GM18873 (cell line): ENCODE results near the gene SLC49A3.
"Not testable (repeated sequence)": the region's sequence is repeated elsewhere in the genome, so short reads cannot be mapped to it uniquely, and the experiment has no call there.

Source experiments
- ATAC-seq: cut with Tn5 transposase; IDR thresholded peaks from one replicate; pipeline ENCODE4 v1.9.1; 2021; ENCODE audit warnings: mild to moderate bottlenecking, moderate library complexity, moderate number of reproducible peaks; ENCODE audit not compliant: unreplicated experiment, low FRiP score

SLC49A3 gene

DNA sequence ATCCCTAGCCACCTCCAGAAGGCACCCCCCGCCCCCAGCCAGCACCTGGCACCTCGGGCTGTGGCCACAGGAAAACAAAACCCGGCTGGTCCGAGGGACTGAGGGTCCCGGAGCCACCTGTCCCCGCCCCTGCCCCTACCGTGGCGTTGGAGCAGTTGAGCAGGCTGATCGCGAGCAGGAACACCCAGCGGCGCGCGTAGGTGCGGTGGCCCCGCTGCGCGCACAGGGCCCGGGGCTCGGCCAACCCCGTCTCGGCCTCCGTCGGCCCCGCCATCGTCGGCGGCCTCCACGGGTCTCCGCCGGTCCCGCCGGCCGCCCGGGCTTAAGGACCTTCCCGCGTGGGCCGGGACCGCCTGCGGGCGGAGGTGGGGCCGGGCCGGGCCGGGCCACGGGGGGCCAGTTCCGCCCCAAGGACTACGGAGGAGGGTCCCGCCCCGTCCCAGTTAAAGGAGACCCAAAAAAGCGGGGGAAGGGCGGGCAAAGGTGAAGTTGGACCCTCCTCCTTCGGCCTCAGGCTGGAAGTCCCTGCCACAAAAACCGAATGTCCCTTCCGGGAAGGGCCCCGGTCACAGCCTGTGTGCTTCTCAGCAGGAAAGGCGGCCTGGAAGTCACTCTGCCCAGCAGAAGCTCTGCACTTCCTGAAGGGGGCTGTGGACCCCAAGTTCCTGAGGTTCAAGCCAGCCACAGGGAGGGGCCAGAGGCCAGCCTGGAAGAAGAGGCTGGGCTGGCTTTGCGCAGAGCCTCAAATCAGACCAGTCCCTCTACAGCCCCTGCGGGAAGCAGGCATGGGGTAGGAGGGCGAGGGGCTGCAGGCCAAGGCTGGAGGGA is at the start of gene SLC49A3:
Gene SLC49A3 (minus strand): TSS at position 298 of the 828 bp plus-strand sequence. CDS start 24 bp downstream, at position 274.
- ATAC-seq = no peak

DNA sequence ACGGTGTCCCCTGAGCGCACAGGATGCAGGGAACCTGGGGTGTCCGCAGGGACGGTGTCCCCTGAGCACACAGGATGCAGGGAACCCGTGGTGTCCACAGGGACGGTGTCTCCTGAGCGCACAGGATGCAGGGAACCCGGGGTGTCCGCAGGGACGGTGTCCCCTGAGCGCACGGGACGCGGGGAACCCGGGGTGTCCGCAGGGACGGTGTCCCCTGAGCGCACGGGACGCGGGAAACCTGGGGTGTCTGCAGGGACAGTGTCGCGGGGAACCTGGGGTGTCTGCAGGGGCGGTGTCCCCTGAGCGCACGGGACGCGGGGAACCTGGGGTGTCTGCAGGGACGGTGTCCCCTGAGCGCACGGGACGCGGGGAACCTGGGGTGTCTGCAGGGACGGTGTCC is 47.6 kb upstream of the SLC49A3 start:
- ATAC-seq = not testable (repeated sequence)

DNA sequence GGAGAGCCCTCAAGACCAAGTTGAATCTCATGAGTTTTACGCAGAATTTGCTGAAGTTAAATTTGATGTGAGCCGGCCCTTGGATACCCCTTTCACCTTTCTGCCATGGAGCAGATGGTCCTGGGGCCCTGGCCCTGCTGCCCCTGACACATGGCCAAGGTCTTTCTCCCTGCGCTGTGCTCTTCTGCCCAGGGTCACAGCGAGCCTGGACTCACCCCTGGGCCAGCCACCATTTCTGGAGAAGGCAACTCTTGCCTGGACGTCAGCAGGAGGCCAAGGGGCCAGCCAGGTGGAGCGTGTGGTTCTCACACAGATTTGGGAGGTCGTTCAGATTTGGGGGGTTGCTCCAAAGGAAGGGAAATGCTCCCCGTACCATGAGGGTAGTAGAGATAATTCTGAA is 46.6 kb upstream of the SLC49A3 start:
- ATAC-seq = no peak

- no peak for ATAC-seq
These were observed 46.0 kb upstream of the SLC49A3 start for GRCh38 chr4:734951-735350.

DNA sequence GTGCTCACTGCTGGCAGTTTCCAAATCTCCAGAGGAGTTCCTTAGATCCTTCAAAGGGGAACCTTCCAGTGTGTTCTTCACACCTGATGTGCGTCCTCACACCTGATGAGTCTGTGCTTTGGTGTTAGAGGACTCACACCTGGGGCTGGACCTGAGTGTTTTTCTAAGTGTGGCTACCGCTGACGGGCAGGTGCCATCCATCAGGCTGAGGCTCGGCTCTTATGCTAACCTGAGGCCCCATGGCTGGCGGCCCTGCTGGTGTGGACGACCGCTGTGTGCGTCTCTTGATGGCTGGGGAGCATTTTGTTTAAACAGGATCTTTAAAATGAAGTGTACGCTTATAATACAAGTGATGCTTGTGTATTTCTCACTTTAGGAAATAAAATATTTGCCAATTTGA is 45.1 kb upstream of the SLC49A3 start:
- ATAC-seq = no peak

DNA sequence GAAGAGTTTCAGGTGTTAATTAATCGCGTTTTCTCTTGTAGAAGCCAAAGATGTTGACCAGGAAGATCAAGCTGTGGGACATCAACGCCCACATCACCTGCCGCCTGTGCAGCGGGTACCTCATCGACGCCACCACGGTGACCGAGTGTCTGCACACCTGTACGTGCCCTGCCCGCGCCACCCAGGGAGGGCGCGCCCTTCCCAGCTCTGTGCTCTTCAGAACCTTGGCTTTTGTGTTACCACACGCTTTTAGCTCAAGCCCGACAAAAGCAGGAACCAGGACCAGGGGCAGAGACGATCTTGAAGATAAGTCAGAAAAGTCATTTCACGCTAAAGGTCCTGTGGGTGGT is 44.7 kb upstream of the SLC49A3 start:
- ATAC-seq = no peak

DNA sequence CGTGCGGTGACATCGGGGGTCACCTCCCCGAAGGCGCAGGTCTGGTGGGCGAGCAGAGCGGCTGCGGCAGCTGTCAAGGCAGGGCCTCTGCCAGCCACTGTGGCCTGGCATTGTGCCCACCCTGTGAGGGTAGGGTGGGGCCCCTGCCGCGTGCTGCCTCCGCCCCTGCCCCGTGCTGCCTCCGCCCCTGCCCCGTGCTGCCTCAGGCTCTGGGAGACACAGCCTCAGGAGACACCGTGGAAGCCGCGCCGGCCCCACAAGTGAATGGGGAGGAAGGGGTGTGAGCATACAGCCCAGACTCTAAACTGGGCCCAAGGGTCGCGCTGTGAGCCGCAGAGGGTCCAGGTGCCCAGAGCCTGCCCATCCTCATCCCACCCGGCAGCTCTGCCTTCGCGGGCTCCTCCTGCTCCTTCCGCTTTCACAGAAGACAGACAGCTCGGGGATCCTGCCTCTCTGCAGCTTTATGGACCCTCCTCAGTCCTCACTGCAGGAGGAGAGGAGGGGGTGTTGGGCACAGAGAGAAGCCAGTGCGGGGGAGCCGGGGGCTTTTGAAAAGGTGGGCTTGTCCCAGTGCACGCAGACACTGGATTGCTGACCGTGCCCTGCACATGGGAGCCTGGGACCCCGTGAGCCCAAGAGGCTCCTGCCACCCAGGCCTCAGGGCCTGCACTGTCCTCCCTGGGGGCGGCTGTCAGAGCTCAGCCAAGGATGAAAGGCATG is 44.1 kb upstream of the SLC49A3 start:
- ATAC-seq = no peak

- no peak for ATAC-seq
These were observed 43.5 kb upstream of the SLC49A3 start for GRCh38 chr4:732486-732885.

DNA sequence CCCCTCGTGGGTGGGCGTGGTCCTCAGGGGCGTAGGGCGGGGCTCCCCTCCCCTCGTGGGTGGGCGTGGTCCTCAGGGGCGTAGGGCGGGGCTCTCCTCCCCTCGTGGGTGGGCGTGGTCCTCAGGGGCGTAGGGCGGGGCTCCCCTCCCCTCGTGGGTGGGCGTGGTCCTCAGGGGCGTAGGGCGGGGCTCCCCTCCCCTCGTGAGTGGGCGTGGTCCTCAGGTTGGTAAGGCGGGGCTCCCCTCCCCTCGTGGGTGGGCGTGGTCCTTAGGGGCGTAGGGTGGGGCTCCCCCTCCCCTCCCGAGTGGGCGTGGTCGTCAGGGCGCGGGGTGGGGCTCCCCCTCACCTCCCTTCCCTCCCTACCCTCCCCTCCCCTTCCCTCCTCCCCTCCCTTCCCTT is 43.0 kb upstream of the SLC49A3 start:
- ATAC-seq = not testable (repeated sequence)

GRCh38 chr4:730946-731904 is 42.3 kb upstream of the SLC49A3 start:
- ATAC-seq = not testable (repeated sequence)

GRCh38 chr4:730511-730910 is 41.6 kb upstream of the SLC49A3 start:
- no peak for ATAC-seq

GRCh38 chr4:729336-730315 is 40.7 kb upstream of the SLC49A3 start:
- no peak for ATAC-seq

- ATAC-seq = no peak
These were observed 38.6 kb upstream of the SLC49A3 start for GRCh38 chr4:727576-727975.

- ATAC-seq = no peak
These were observed 37.9 kb upstream of the SLC49A3 start for GRCh38 chr4:726838-727237.

GRCh38 chr4:726235-726787 is 37.4 kb upstream of the SLC49A3 start:
- no peak for ATAC-seq

DNA sequence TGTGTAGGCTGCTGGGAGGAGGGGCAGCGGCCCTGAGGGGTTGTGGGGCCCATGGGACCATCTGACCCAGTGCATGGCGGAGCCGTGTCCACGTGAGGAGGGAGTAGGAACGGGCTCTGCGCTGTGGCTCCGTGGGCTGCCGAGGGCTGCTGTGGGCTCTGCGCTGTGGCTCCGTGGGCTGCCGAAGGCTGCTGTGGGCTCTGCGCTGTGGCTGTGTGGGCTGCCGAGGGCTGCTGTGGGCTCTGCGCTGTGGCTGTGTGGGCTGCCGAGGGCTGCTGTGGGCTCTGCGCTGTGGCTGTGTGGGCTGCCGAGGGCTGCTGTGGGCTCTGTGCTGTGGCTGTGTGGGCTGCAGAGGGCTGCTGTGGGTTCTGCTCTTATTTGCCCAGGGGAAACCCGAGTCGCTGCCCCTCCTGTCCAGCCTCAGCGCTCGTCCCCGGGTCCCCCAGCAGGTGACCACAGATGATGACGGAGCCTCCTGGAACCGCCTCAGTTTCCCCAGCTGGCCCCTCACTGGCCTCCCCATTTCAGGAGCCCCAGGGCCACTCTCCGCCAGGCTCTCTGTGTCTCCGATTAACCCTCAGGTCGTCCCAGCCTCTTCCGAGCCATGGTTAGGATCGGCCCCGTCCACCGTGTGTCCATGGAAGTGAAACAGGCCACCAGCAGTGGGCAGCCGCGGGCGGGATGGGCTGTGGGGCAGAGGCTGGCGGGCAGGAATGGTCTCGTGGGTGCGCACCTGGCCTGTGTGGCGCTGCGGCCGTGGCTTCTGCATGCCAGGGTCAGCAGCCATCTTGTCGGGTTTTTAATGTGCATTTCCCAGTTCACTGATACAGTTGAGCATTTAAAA is 36.7 kb upstream of the SLC49A3 start:
- no peak for ATAC-seq

- no peak for ATAC-seq
These were observed 35.0 kb upstream of the SLC49A3 start for GRCh38 chr4:723751-724530.
